GM19238 (cell line): ENCODE data around the gene FBLN2.

Experiments
- DNase-seq: peaks from one replicate; pipeline ENCODE4 v3.0.0; 2011; ENCODE audit warnings: low spot score; ENCODE audit not compliant: insufficient read length

The FBLN2 gene

GRCh38 chr3:13581485-13582365 is 32.8 kb downstream of the FBLN2 start:
- no peak for DNase-seq

- DNase-seq: no peak
Observed at GRCh38 chr3:13582366-13583250, 33.7 kb downstream of the FBLN2 start.

GRCh38 chr3:13583251-13584180 is 34.6 kb downstream of the FBLN2 start:
- DNase-seq: no peak

DNA sequence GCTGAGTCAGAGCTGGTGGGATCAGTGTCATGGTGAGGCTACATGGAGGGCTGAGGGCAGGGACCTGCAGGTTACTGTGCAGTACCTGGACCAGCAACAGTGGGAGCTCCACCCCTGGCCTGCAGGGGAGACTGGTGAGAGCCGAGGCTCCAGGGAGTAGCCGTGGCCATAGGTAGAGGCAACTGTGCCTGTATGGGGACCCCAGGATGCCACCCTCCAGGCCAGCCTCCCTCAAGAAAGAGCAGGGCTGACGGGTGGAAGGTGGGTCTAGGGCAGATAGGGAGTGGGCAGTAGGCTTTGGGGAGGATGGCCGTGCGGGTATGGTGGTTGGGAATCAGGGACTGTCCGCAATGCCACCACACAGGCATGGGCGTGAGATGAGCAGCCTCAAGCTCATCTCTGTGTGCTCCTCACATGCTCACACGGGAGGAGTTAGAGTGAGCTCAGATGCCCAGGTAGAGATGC is 35.5 kb downstream of the FBLN2 start:
- DNase-seq: no peak

- no peak for DNase-seq
Observed at GRCh38 chr3:13584901-13585300, 36.0 kb downstream of the FBLN2 start.

DNA sequence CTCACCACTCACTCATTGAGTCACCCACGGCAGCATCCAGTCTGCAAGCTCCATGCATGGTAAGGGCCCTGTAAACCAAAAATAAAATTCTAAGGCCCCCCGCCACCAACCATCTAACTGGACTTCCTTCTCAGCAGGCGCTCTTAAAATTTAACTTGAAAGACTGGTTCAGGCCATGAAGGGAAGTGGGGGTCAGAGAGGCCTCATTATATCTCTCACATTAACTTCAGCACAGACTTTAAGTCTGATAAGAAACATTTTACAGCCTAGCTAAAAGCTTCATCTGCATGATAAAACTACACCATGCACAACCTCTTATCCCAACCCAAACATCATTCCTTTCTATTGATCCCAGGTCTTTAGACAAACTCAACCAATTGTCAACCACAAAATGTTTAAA is 38.5 kb downstream of the FBLN2 start:
- DNase-seq: no peak

- no peak for DNase-seq
Observed at GRCh38 chr3:13588221-13588701, 39.3 kb downstream of the FBLN2 start.

DNA sequence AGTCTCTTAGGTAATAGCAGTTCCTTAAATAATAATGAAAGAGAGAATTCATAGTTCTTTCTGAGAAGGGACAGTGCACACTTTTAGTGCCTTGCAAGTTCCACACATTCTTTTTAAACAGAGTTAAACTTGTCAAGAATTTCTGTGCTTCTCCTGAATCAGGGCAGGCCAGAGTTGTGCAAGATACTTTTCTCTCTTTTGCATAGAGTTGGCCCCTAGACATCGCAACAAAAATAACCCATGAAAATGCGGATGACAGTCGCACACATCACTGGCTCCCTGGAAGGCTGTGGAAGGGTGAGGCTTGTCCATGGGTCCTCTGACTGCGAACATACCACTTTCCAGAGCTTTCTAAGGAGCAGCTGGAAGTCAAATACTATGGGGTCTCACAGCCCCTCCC is 40.1 kb downstream of the FBLN2 start:
- DNase-seq: no peak

DNA sequence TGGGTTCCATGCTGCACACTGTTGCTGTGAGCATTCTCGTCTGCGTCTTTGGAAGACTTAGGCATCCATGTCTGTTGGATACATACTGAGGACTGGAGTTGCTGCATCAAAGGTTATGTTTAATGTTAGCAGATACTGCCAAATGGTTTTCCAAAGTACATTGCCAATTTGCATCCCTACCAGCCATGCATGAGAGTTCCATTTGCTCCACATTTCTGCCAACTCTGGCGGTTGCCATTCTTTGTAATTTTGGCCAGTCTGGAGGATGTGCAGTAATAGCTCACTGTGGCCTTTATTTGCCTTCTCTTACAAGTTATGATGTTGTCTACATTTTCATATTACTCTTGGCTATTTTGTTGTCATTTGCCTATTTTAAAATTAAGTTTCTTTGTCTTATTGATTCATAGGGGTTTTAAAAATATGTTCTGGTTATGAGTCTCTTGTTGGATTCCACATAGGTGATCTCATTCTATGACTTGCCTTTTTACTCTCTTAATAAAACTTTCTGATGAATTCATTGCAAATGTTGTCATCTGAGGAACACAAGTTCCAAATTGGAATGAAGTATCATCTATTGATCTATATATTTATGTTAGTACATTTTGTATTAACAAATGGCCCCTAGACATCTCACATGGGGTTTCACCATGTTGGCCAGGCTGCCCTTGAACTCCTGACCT is 42.1 kb downstream of the FBLN2 start:
- DNase-seq: no peak

GRCh38 chr3:13593615-13594014 is 44.7 kb downstream of the FBLN2 start:
- no peak for DNase-seq

DNA sequence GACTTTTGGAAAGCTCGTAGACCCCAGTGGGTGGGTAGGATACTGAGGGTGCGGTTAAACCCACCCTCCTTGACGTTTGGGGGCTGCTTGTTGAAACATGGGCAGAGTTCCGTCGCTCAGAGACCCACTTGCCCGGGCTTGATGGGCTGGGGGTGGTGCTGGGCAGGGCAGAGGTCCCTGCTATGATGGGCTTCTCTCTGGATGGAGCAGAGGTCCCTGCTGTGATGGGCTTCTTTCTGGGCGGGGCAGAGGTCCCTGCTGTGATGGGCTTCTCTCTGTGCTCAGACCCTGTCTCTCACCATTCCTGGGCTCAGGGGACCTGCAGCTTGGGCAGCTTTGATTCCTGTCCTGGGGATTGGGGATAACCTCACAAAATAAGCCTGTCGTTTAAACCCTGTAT is 45.2 kb downstream of the FBLN2 start:
- DNase-seq: no peak

GRCh38 chr3:13594991-13595421 is 46.1 kb downstream of the FBLN2 start:
- DNase-seq: no peak

DNA sequence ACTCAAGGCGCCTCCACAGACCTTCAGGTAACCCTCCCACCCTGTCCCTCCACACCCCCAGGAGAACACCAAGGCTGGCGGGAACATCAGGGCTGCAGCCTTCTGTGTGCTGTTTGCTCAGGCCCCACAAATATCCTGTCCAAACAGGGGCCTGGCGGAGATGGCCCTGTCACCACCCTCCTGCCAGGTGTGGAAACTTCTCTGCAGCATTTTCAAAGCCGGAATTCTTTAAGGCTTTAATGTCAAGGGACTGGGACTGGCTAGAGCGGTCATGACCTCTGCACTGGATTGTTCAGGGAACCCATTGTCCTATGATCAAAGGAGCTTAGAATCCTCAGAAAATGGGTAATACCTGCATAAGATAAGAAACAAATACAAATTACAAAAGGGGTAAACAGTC is 46.6 kb downstream of the FBLN2 start:
- DNase-seq: no peak

DNA sequence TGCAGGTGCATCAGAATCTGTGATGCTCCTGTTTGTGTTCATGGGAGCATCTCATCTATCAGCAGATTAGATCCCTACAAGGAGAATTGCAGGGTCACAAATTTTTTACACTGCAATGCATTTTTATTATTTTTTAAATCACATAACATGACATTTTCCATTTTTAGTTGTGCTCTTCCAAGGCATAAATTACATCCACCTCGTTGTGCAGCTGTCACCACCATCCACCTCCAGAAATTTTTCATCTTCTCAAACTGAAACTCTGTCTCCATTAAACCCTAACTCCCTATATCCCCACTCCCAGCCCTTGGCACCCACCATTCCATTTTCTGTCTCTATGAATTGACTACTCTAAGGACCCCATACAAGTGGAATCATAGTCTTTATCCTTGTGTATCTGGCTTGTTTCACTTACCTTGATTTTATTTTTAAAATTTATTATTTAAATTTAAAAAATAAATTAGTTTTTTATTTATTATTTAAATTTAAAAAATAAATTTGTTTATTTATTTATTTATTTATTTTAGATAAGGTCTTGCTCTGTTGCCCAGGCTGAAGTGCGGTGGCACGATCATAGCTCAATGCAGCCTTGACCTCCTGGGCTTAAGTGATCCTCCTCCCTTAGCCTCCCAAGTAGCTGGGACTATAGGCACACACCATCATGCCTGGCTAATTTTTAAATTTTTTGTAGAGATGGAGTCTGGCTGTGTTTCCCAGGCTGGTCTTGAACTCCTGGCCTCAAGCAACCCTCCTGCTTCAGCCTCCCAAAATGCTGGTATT is 47.7 kb downstream of the FBLN2 start:
- no peak for DNase-seq

GRCh38 chr3:13597661-13598060 is 48.7 kb downstream of the FBLN2 start:
- DNase-seq: no peak

- DNase-seq: no peak
Observed at GRCh38 chr3:13598201-13598600, 49.3 kb downstream of the FBLN2 start.

DNA sequence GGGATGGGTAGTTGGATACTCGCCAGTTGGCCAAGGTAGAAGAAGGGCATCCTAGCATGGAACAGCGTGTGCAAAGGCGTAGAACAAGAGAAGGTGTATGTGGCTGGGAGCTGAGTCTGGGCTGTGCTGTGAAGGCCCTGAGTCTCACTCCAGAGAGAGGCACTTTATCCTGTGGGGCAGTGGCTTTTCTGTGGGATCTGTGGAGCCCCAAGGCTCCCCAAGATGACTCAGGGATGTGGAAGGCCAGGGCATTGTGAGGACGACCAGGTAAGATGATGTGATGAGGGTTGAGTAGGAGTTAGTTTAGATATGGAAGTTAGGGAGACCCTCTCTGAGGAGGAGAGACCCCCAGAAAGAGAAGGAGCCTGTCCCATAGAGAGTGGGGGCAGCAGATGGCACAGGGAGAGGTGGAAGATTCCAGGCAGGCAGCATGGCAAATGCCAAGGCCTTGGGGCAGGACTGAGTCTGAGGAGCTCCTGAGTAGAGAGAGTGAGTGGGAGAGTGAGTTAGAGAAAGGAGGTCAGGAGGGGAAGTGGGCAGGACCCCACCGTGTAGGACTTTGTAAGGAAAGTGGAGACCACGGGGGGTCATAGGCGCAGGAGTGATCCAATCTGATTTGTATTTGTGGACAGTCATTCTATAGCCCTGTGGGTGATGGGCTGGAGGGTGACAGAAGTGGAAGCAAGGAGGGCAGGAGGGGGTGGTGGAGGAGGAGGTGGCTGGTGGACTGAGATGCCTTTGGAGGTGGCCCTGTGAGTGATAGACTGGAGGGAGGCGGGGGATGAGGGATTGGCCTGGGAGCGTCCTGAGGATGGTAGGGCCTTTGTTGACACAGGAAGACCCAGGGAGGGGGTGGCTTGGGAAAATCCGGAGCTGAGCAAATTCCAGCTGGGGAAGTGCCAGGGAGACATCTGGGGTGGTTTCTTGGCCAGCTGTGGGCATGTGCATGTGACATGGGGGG is 50.3 kb downstream of the FBLN2 start:
- no peak for DNase-seq

- no peak for DNase-seq
Observed at GRCh38 chr3:13599887-13600450, 51.0 kb downstream of the FBLN2 start.
